LNCAP (cell line): ENCODE measurements around the gene KPNB1.

Experiments used
- TF ChIP-seq, protein P1 (sequence below): fragments of 450-650 bp; IDR thresholded peaks from 2 replicates; pipeline ENCODE4 v1.5.1; 2017; ENCODE audit warnings: mild to moderate bottlenecking

KPNB1 gene

GRCh38 chr17:47728214-47728877 is 78.6 kb downstream of the KPNB1 start:
- TF ChIP-seq, protein P1, sequence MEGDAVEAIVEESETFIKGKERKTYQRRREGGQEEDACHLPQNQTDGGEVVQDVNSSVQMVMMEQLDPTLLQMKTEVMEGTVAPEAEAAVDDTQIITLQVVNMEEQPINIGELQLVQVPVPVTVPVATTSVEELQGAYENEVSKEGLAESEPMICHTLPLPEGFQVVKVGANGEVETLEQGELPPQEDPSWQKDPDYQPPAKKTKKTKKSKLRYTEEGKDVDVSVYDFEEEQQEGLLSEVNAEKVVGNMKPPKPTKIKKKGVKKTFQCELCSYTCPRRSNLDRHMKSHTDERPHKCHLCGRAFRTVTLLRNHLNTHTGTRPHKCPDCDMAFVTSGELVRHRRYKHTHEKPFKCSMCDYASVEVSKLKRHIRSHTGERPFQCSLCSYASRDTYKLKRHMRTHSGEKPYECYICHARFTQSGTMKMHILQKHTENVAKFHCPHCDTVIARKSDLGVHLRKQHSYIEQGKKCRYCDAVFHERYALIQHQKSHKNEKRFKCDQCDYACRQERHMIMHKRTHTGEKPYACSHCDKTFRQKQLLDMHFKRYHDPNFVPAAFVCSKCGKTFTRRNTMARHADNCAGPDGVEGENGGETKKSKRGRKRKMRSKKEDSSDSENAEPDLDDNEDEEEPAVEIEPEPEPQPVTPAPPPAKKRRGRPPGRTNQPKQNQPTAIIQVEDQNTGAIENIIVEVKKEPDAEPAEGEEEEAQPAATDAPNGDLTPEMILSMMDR, result no peak

DNA sequence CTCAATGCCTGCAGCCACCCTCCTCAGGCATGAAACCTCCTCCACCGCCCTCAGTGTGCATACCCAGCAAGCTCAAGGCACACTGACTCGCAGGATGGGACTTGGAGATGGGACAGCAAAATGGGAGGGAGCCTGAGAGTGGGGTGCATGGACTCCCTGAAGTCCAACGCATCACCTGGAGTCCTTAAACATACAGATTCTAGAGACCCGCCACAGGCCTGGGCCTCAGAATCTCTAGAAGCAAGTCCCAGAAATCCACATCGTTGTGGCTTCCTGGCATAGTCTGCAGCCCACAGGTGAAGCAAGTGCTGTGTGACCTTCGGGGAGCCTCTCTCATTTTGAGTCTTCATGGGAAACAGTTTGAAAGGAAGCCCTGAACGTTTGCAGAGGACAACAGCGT is 79.8 kb downstream of the KPNB1 start:
- TF ChIP-seq, protein P1, result no peak

- TF ChIP-seq, protein P1, result no peak
Measured at GRCh38 chr17:47730681-47731080, 81.0 kb downstream of the KPNB1 start.

- TF ChIP-seq, protein P1, result no peak
Measured at GRCh38 chr17:47731396-47731795, 81.7 kb downstream of the KPNB1 start.

DNA sequence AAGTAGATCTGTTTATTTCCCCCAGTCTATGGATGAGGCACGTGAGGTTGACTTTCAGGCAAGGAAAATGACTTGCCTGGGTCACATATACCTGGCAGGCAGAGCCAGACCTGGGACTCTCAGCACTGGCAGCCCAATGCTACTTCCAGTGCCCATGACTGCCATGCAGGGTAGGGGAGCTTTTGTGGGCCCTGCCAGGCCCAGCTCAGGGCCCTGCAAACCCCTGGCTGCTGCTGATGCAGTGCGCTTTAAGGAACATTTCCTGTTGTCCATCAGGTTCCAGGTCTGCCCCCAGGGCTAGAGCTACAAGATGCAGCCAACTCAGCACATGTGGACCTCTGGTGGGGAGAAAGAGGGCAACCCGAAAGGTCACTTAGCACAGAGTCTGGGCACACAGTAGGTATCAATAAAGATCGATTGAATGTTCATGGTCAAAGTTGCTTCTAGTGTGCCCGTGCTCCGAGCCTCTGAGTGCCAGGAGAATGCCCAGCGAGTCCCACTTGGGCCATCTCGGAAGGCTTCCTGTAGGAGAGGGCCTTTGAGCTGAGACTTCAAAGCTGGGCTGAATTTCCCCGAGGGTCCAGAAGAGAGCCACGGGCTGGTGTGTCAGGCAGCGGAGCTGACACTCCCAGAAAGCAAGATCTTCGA is 82.8 kb downstream of the KPNB1 start:
- TF ChIP-seq, protein P1, result no peak

DNA sequence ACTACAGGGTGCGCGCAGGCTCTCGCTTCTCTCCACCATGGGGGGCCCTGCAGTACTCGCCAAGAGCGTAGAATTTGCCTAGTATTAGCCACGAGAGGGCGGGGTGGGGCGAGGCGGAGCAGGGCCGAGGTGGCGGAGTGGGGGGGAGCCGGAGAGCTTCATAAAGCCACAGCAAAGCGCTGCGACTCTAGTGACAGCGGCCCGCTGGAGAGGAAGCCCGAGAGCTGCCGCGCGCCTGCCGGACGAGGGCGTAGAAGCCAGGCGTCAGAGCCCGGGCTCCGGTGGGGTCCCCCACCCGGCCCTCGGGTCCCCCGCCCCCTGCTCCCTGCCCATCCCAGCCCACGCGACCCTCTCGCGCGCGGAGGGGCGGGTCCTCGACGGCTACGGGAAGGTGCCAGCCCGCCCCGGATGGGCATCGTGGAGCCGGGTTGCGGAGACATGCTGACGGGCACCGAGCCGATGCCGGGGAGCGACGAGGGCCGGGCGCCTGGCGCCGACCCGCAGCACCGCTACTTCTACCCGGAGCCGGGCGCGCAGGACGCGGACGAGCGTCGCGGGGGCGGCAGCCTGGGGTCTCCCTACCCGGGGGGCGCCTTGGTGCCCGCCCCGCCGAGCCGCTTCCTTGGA is 83.4 kb downstream of the KPNB1 start, which contains the start of gene TBX21:
Gene TBX21, plus strand, starts transcription at position 190 of the 627 bp plus-strand sequence. Its CDS starts 219 bp downstream, at position 409.
- TF ChIP-seq, protein P1, result no peak

GRCh38 chr17:47733674-47734410 is 84.1 kb downstream of the KPNB1 start:
- TF ChIP-seq, protein P1, result no peak
